Liver (tissue), 9 donors: Measurements from ENCODE around the gene DSTN. TPM values are rescaled to one million over a fixed set of nuclear protein-coding genes. Genes with fewer than 3 reads are reported as not detected.

Experiments
- DNase-seq: peaks from one replicate; pipeline ENCODE4 v3.0.0-alpha.2; 2017; ENCODE audit warnings: low spot score
- H3K27ac ChIP-seq, 2 donors: one replicate each; pipeline ENCODE4 v1.7.0; 2013; ENCODE audit warnings: inconsistent platforms in 2 of 2, low read length in 2 of 2, control low read depth in 1 of 2, low read depth in 1 of 2, mild to moderate bottlenecking in 1 of 2
- H3K27me3 ChIP-seq, 4 donors: one replicate each; pipeline versions ENCODE4 v1.6.1 to v1.7.0; 2013; ENCODE audit warnings: low read length in 3 of 4, inconsistent platforms in 1 of 4, mild to moderate bottlenecking in 1 of 4, moderate library complexity in 1 of 4; ENCODE audit not compliant: control insufficient read depth in 4 of 4, insufficient read depth in 4 of 4
- H3K36me3 ChIP-seq, 4 donors: one replicate each; pipeline versions ENCODE4 v1.6.1 to v1.7.0; 2013; ENCODE audit warnings: low read length in 3 of 4, mild to moderate bottlenecking in 3 of 4, low read depth in 1 of 4, moderate library complexity in 1 of 4; ENCODE audit not compliant: control insufficient read depth in 4 of 4, insufficient read depth in 3 of 4
- H3K4me1 ChIP-seq, 4 donors: one replicate each; pipeline versions ENCODE4 v1.6.1 to v1.7.0; 2013; ENCODE audit warnings: low read length in 3 of 4, mild to moderate bottlenecking in 3 of 4, moderate library complexity in 1 of 4; ENCODE audit not compliant: control insufficient read depth in 4 of 4, insufficient read depth in 4 of 4
- H3K4me3 ChIP-seq, 3 donors: one replicate each; pipeline versions ENCODE4 v1.6.1 to v1.7.0; 2013; ENCODE audit warnings: low read length in 3 of 3, control low read depth in 1 of 3, low read depth in 1 of 3, mild to moderate bottlenecking in 1 of 3
- H3K9ac ChIP-seq, 2 donors: one replicate each; pipeline ENCODE4 v1.7.0; 2013; ENCODE audit warnings: low read length in 2 of 2, mild to moderate bottlenecking in 2 of 2, moderate library complexity in 2 of 2, control low read depth in 1 of 2, low read depth in 1 of 2
- H3K9me3 ChIP-seq, 4 donors: one replicate each; pipeline versions ENCODE4 v1.6.1 to v1.7.0; 2013; ENCODE audit warnings: low read length in 3 of 4; ENCODE audit not compliant: control insufficient read depth in 4 of 4
- ATF3 ChIP-seq: IDR thresholded peaks from 2 replicates; pipeline ENCODE4 v1.6.1; 2016; ENCODE audit warnings: antibody characterized with exemption
- CTCF ChIP-seq: fragments of 150-350 bp; IDR thresholded peaks from 2 replicates; pipeline ENCODE4 v1.5.1; 2017; ENCODE audit warnings: improper control_type of control experiment, low read depth, low read length; ENCODE audit not compliant: missing input control
- EGR1 ChIP-seq, 2 donors: IDR thresholded peaks; 2 replicates each; pipeline ENCODE4 v1.6.1; 2016 to 2018; ENCODE audit warnings: antibody characterized with exemption in 2 of 2, low read depth in 2 of 2
- FOXA1 ChIP-seq: IDR thresholded peaks from 2 replicates; pipeline ENCODE4 v1.6.1; 2016; ENCODE audit warnings: antibody characterized with exemption
- FOXA2 ChIP-seq: IDR thresholded peaks from 2 replicates; pipeline ENCODE4 v1.6.1; 2016; ENCODE audit warnings: antibody characterized with exemption
- GABPA ChIP-seq, 2 donors: IDR thresholded peaks in 1 of 2; conservative IDR thresholded peaks in 1 of 2; 2 replicates each; pipeline ENCODE4 v1.6.1; 2016; ENCODE audit warnings: antibody characterized with exemption in 2 of 2, mild to moderate bottlenecking in 1 of 2, moderate library complexity in 1 of 2
- HNF4A ChIP-seq, 2 donors: conservative IDR thresholded peaks; 2 replicates each; pipeline ENCODE4 v1.6.1; 2016; ENCODE audit warnings: antibody characterized with exemption in 2 of 2, mild to moderate bottlenecking in 2 of 2
- HNF4G ChIP-seq: IDR thresholded peaks from 2 replicates; pipeline ENCODE4 v1.6.1; 2016; ENCODE audit warnings: antibody characterized with exemption
- JUND ChIP-seq, 2 donors: IDR thresholded peaks; 2 replicates each; pipeline ENCODE4 v1.6.1; 2016; ENCODE audit warnings: antibody characterized with exemption in 2 of 2
- MAX ChIP-seq: IDR thresholded peaks from 2 replicates; pipeline ENCODE4 v1.6.1; 2016; ENCODE audit warnings: antibody characterized with exemption
- NR2F2 ChIP-seq: IDR thresholded peaks from 2 replicates; pipeline ENCODE4 v1.6.1; 2016; ENCODE audit warnings: antibody characterized with exemption
- RAD21 ChIP-seq, 2 donors: IDR thresholded peaks; 2 replicates each; pipeline ENCODE4 v1.6.1; 2016; ENCODE audit warnings: antibody characterized with exemption in 2 of 2, mild to moderate bottlenecking in 2 of 2
- REST ChIP-seq: IDR thresholded peaks from 2 replicates; pipeline ENCODE4 v1.6.1; 2016; ENCODE audit warnings: antibody characterized with exemption, mild to moderate bottlenecking
- RXRA ChIP-seq, 2 donors: IDR thresholded peaks; 2 replicates each; pipeline ENCODE4 v1.6.1; 2017 to 2018; ENCODE audit warnings: antibody characterized with exemption in 2 of 2, mild to moderate bottlenecking in 1 of 2
- SP1 ChIP-seq: IDR thresholded peaks from 2 replicates; pipeline ENCODE4 v1.6.1; 2018; ENCODE audit warnings: antibody characterized with exemption, mild to moderate bottlenecking
- TAF1 ChIP-seq: conservative IDR thresholded peaks from 2 replicates; pipeline ENCODE4 v1.6.1; 2016; ENCODE audit warnings: antibody characterized with exemption, mild to moderate bottlenecking
- YY1 ChIP-seq: IDR thresholded peaks from 2 replicates; pipeline ENCODE4 v1.6.1; 2016; ENCODE audit warnings: antibody characterized with exemption, mild to moderate bottlenecking
- ZBTB33 ChIP-seq: IDR thresholded peaks from 2 replicates; pipeline ENCODE4 v1.6.1; 2016; ENCODE audit warnings: antibody characterized with exemption
- WGBS: extraction: QIAGEN DNeasy Blood & Tissue Kit; methylation state at CpG from one replicate; pipeline ENCODE4 v1.1.7; 2013; 5-methylcytosine and 5-hydroxymethylcytosine counted together
- polyA plus RNA-seq, 2 donors: library from polyadenylated mRNA; stranded (reverse) in 1 of 2; unstranded in 1 of 2; fragments of 200-250 nt in 1 of 2; fragments of >200 nt in 1 of 2; fragmentation: Nextera tagmentation in 1 of 2; extraction: Ambion mirVana in 1 of 2; gene quantifications; one replicate each; pipeline versions ENCODE4 v1.2.1 to v1.2.3, GENCODE V29; 2013 to 2015
- total RNA-seq, 2 donors: library from RNA; depleted of rRNA; stranded (reverse); fragments of >200 nt; gene quantifications; one replicate each; pipeline ENCODE4 v1.2.3, GENCODE V29; 2014
- donor health status: healthy.
- donor health status: healthy.
- donor health status: healthy.
- donor health status: healthy.
- donor health status: healthy.

The DSTN gene
- total and polyA plus RNA-seq, 4 donors = 39.9 to 137 (median 108) TPM

GRCh38 chr20:17533396-17533795 lies 36.5 kb upstream of the DSTN start:
- no peaks in the 10 kb centered on the region for H3K27me3 ChIP-seq
- H3K4me3 ChIP-seq = no peak overlapping the region
- no peak overlapping the region for H3K27ac ChIP-seq
- H3K9ac ChIP-seq = no peak overlapping the region
- H3K36me3 ChIP-seq = no peaks in the 10 kb centered on the region
- no peaks in the 10 kb centered on the region for H3K9me3 ChIP-seq
- 69% methylated on average over 1 of the region's 1 CpG for WGBS
- no peak for DNase-seq
- H3K4me1 ChIP-seq = peaks cover 0 to 8% (median 6%) of the 10 kb centered on the region in 4 donors
- TF ChIP-seq JUND (IDR thresholded peaks at IDR 0.05) (no peak), HNF4A (conservative IDR thresholded peaks at IDR 0.05) (no peak), RAD21 (IDR thresholded peaks at IDR 0.05) (no peak), ATF3 (no peak), HNF4G (no peak), YY1 (no peak), FOXA1 (no peak), SP1 (no peak), ZBTB33 (no peak), GABPA (IDR thresholded peaks at IDR 0.05 in 1 of 2, conservative IDR thresholded peaks at IDR 0.05 in 1 of 2) (no peak), NR2F2 (no peak), MAX (no peak), CTCF (no peak), EGR1 (IDR thresholded peaks at IDR 0.05; ENCODE audit: low read depth in 2 of 2) (no peak), FOXA2 (no peak), TAF1 (no peak), RXRA (IDR thresholded peaks at IDR 0.05) (no peak)

- H3K4me1 ChIP-seq = peaks cover 0 to 8% (median 6%) of the 10 kb centered on the region in 4 donors
- no peaks in the 10 kb centered on the region for H3K9me3 ChIP-seq
- 91% methylated on average over 3 of the region's 3 CpGs for WGBS
- no peak overlapping the region for H3K27ac ChIP-seq
- H3K36me3 ChIP-seq = no peaks in the 10 kb centered on the region
- no peak overlapping the region for H3K9ac ChIP-seq
- no peak for TF ChIP-seq FOXA2
- TF ChIP-seq REST = no peak
- no peak for TF ChIP-seq YY1
- no peak for TF ChIP-seq ATF3
- no peak for TF ChIP-seq HNF4A (conservative IDR thresholded peaks at IDR 0.05)
- no peak for TF ChIP-seq MAX
- no peak for TF ChIP-seq JUND (IDR thresholded peaks at IDR 0.05)
- TF ChIP-seq RXRA (IDR thresholded peaks at IDR 0.05) = no peak
- TF ChIP-seq NR2F2 = no peak
- TF ChIP-seq FOXA1 = no peak
- TF ChIP-seq RAD21 (IDR thresholded peaks at IDR 0.05) = no peak
- no peak for TF ChIP-seq ZBTB33
- no peak for TF ChIP-seq GABPA (IDR thresholded peaks at IDR 0.05 in 1 of 2, conservative IDR thresholded peaks at IDR 0.05 in 1 of 2)
- no peak for TF ChIP-seq HNF4G
- no peak for TF ChIP-seq TAF1
- H3K27me3 ChIP-seq = no peaks in the 10 kb centered on the region
- DNase-seq = no peak
- H3K4me3 ChIP-seq = no peak overlapping the region
Observed at GRCh38 chr20:17534077-17534476, 35.8 kb upstream of the DSTN start.
